HCT116 (cell line): ENCODE data around the gene THBS3. TPM values are rescaled to one million over a fixed set of nuclear protein-coding genes. Genes with fewer than 3 reads are reported as not detected.
A peak's percentile ranks its signal among the peaks of the same experiment; 100 is the strongest.

Experiments used
- ATAC-seq: fragments of 200-7000 bp; cut with Tn5 transposase; 2 replicates; pipeline ENCODE4 v1.9.1; 2020; ENCODE audit warnings: mild to moderate bottlenecking, moderate library complexity
- BruUV-seq: library from RNA; stranded (reverse); fragments of 400-500 nt; replicated peaks from 2 replicates; lab custom pipeline; 2021; lab: Mats Ljungman, UMichigan
- CTCF ChIA-PET: fragments of 300-600 bp; sonication (Branson Sonifier 250); formaldehyde crosslinking; loops from one replicate; lab custom pipeline; 2021; ENCODE audit warnings: antibody characterized with exemption; lab: Charles Lee
- POLR2A ChIA-PET: fragments of 300-600, 350-600 bp; sonication (Branson Sonifier 250); formaldehyde crosslinking; loops from one replicate; lab custom pipeline; 2021; ENCODE audit warnings: antibody characterized with exemption; lab: Charles Lee
- RAD21 ChIA-PET, 2 experiments: fragments of 300-600 bp; sonication (Branson Sonifier 250); formaldehyde crosslinking; loops; one replicate each; lab custom pipeline; 2023; ENCODE audit warnings: low total read pairs in 2 of 2; ENCODE audit not compliant: uncharacterized antibody in 2 of 2, unreplicated experiment in 2 of 2, low non-redundant PET in 1 of 2; lab: Charles Lee
- DNase-seq: peaks from one replicate; pipeline ENCODE4 v3.0.0-alpha.2; 2010; ENCODE audit warnings: low read depth, low spot score
- H2AFZ ChIP-seq: fragments of 200-600 bp; shearing (Covaris generic), sonication (generic); 2 replicates; pipeline ENCODE4 v1.6.1; 2017; ENCODE audit warnings: low read depth, mixed run types, mixed read lengths, antibody characterized with exemption, low read length; ENCODE audit not compliant: poor library complexity, severe bottlenecking
- H3K27ac ChIP-seq: 2 replicates; pipeline ENCODE4 v1.5.1; 2012; ENCODE audit warnings: low read depth, low read length
- H3K27me3 ChIP-seq: fragments of 200-600 bp; sonication (generic); 2 replicates; pipeline ENCODE4 v1.6.1; 2016; ENCODE audit warnings: mixed run types, low read length, mixed read lengths; ENCODE audit not compliant: insufficient read depth
- H3K36me3 ChIP-seq, 2 experiments: fragments of 200-500 bp in 1 of 2; fragments of 200-600 bp in 1 of 2; sonication (Bioruptor generic) in 1 of 2; sonication (generic) in 1 of 2; 2 replicates each; pipeline versions ENCODE4 v1.5.1 to v1.6.1; 2014 to 2016; ENCODE audit warnings: low read length in 2 of 2, inconsistent platforms in 1 of 2, mixed read lengths in 1 of 2, mixed run types in 1 of 2; ENCODE audit not compliant: insufficient read depth in 2 of 2, control insufficient read depth in 1 of 2
- H3K4me1 ChIP-seq, 2 experiments: fragments of 200-600 bp in 1 of 2; sonication (generic) in 1 of 2; 2 replicates each; pipeline versions ENCODE4 v1.5.1 to v1.6.1; 2012 to 2017; ENCODE audit warnings: low read length in 2 of 2, inconsistent platforms in 1 of 2, mild to moderate bottlenecking in 1 of 2, mixed read lengths in 1 of 2, mixed run types in 1 of 2, moderate library complexity in 1 of 2; ENCODE audit not compliant: insufficient read depth in 2 of 2, control insufficient read depth in 1 of 2
- H3K4me2 ChIP-seq: fragments of 200-600 bp; sonication (generic); 2 replicates; pipeline ENCODE4 v1.6.1; 2017; ENCODE audit warnings: mixed run types, low read length, mixed read lengths
- H3K4me3 ChIP-seq, 2 experiments: fragments of 200-600 bp in 1 of 2; sonication (generic) in 1 of 2; replicated peaks in 1 of 2; 2 replicates each; pipeline ENCODE4 v1.5.1; 2011 to 2016; ENCODE audit warnings: low read length in 2 of 2, control low read depth in 1 of 2, low read depth in 1 of 2, mild to moderate bottlenecking in 1 of 2, mixed read lengths in 1 of 2, mixed run types in 1 of 2
- H3K79me2 ChIP-seq: fragments of 200-600 bp; sonication (generic); 2 replicates; pipeline ENCODE4 v1.6.1; 2017; ENCODE audit warnings: mild to moderate bottlenecking, mixed run types, low read length, moderate library complexity, mixed read lengths; ENCODE audit not compliant: insufficient read depth
- H3K9ac ChIP-seq: fragments of 200-600 bp; sonication (generic); 2 replicates; pipeline ENCODE4 v1.6.1; 2016; ENCODE audit warnings: low read length, mixed read lengths
- H3K9me2 ChIP-seq: fragments of 200-600 bp; sonication (generic), shearing (Covaris generic); 2 replicates; pipeline ENCODE4 v1.6.1; 2017; ENCODE audit warnings: mixed run types, mild to moderate bottlenecking, moderate library complexity; ENCODE audit not compliant: insufficient read depth
- H3K9me3 ChIP-seq, 2 experiments: fragments of 200-500 bp in 1 of 2; fragments of 200-600 bp in 1 of 2; sonication (Bioruptor generic) in 1 of 2; sonication (generic) in 1 of 2; 2 replicates each; pipeline ENCODE4 v1.6.1; 2014 to 2017; ENCODE audit warnings: low read length in 2 of 2, mixed read lengths in 2 of 2, inconsistent platforms in 1 of 2, low read depth in 1 of 2, mild to moderate bottlenecking in 1 of 2, mixed run types in 1 of 2, moderate library complexity in 1 of 2; ENCODE audit not compliant: control insufficient read depth in 1 of 2, insufficient read depth in 1 of 2
- H4K20me1 ChIP-seq: fragments of 200-600 bp; sonication (generic), shearing (Covaris generic); 2 replicates; pipeline ENCODE4 v1.6.1; 2017; ENCODE audit warnings: mixed run types, mild to moderate bottlenecking, moderate library complexity; ENCODE audit not compliant: insufficient read depth
- ATF3 ChIP-seq: IDR thresholded peaks from 2 replicates; pipeline ENCODE4 v1.6.1; 2012
- CBX3 ChIP-seq: IDR thresholded peaks from 2 replicates; pipeline ENCODE4 v1.6.1; 2012; ENCODE audit warnings: low read depth
- CEBPB ChIP-seq: IDR thresholded peaks from 2 replicates; pipeline ENCODE4 v1.6.1; 2012; ENCODE audit warnings: low read depth
- CTCF ChIP-seq, 3 experiments: fragments of 200-600 bp in 1 of 3; sonication (generic) in 1 of 3; IDR thresholded peaks in 2 of 3; conservative IDR thresholded peaks in 1 of 3; 2 replicates each; pipeline ENCODE4 v1.5.1; 2012 to 2017; ENCODE audit warnings: low read depth in 2 of 3, low read length in 2 of 3, antibody characterized with exemption in 1 of 3, borderline replicate concordance in 1 of 3, control low read depth in 1 of 3, mild to moderate bottlenecking in 1 of 3, mixed read lengths in 1 of 3, mixed run types in 1 of 3, moderate library complexity in 1 of 3; ENCODE audit not compliant: insufficient read depth in 1 of 3
- EGR1 ChIP-seq: IDR thresholded peaks from 2 replicates; pipeline ENCODE4 v1.6.1; 2012; ENCODE audit warnings: low read depth
- ELF1 ChIP-seq: IDR thresholded peaks from 2 replicates; pipeline ENCODE4 v1.6.1; 2012; ENCODE audit warnings: low read depth, borderline replicate concordance
- EZH2 ChIP-seq: fragments of 200-600 bp; sonication (generic); IDR thresholded peaks from 2 replicates; pipeline ENCODE4 v1.6.1; 2017; ENCODE audit warnings: antibody characterized with exemption, mixed run types
- EZH2phosphoT487 ChIP-seq: fragments of 200-600 bp; IDR thresholded peaks from 2 replicates; pipeline ENCODE4 v1.6.1; 2018; ENCODE audit warnings: antibody characterized with exemption, borderline replicate concordance
- FOSL1 ChIP-seq: IDR thresholded peaks from 2 replicates; pipeline ENCODE4 v1.6.1; 2012; ENCODE audit warnings: low read depth
- JUND ChIP-seq: IDR thresholded peaks from 2 replicates; pipeline ENCODE4 v1.6.1; 2012
- MAX ChIP-seq: IDR thresholded peaks from 2 replicates; pipeline ENCODE4 v1.6.1; 2012
- POLR2A ChIP-seq: IDR thresholded peaks from 2 replicates; pipeline ENCODE4 v1.7.0; 2011; ENCODE audit warnings: borderline replicate concordance; ENCODE audit not compliant: insufficient read depth, insufficient read length; ENCODE audit errors: extremely low read depth
- POLR2AphosphoS5 ChIP-seq: IDR thresholded peaks from 2 replicates; pipeline ENCODE4 v1.6.1; 2011; ENCODE audit warnings: mild to moderate bottlenecking, low read depth, low read length, moderate library complexity
- RAD21 ChIP-seq: IDR thresholded peaks from 2 replicates; pipeline ENCODE4 v1.6.1; 2012; ENCODE audit warnings: low read depth, mild to moderate bottlenecking
- REST ChIP-seq: IDR thresholded peaks from 2 replicates; pipeline ENCODE4 v1.6.1; 2012; ENCODE audit warnings: low read depth
- SIN3A ChIP-seq: IDR thresholded peaks from 2 replicates; pipeline ENCODE4 v1.6.1; 2012; ENCODE audit warnings: low read depth
- SP1 ChIP-seq: IDR thresholded peaks from 2 replicates; pipeline ENCODE4 v1.6.1; 2012; ENCODE audit warnings: low read depth
- SRF ChIP-seq: IDR thresholded peaks from 2 replicates; pipeline ENCODE4 v1.6.1; 2012; ENCODE audit warnings: low read depth
- TCF7L2 ChIP-seq: IDR thresholded peaks from 2 replicates; pipeline ENCODE4 v1.7.0; 2011; ENCODE audit warnings: borderline replicate concordance, inconsistent platforms; ENCODE audit not compliant: insufficient read depth, insufficient read length; ENCODE audit errors: extremely low read depth
- YY1 ChIP-seq: IDR thresholded peaks from 2 replicates; pipeline ENCODE4 v1.6.1; 2011; ENCODE audit warnings: low read length, low read depth, moderate library complexity, mild to moderate bottlenecking; ENCODE audit not compliant: insufficient replicate concordance; ENCODE audit errors: extremely low read depth
- ZFX ChIP-seq: fragments of 450-650 bp; IDR thresholded peaks from 2 replicates; pipeline ENCODE4 v1.6.1; 2017
- ZNF274 ChIP-seq: fragments of 200-500 bp; sonication (Bioruptor generic); IDR thresholded peaks from 2 replicates; pipeline ENCODE4 v1.6.1; 2014; ENCODE audit warnings: mild to moderate bottlenecking, low read depth, low read length, inconsistent platforms
- intact Hi-C: fragments of 100-400 bp; cut with micrococcal nuclease; formaldehyde crosslinking; loops from 2 replicates; pipeline ENCODE4 v1.10.0; 2022
- total RNA-seq: library from RNA; stranded (reverse); gene quantifications from one replicate; pipeline ENCODE4 v1.2.1, GENCODE V29; 2021; ENCODE audit not compliant: unreplicated experiment

The THBS3 gene
- total RNA-seq, 1 experiment from 2014 or later = 15.9 TPM

- RAD21 ChIA-PET = interaction anchor here in 1 of 2 experiments (0.7 kb wide), 1 partner anchor 170 kb away, joined by 3 read pairs; no protein-coding TSS in a partner anchor
- POLR2A ChIA-PET = interaction anchor here (1.6 to 1.7 kb wide), 2 partner anchors 17 to 51 kb away, joined by 7 read pairs; no protein-coding TSS in a partner anchor
- Histone ChIP-seq H3K9ac (peak overlapping the region; percentile 80), H2AFZ (peak overlapping the region; percentile 13), H3K27me3 (no peaks in the 10 kb centered on the region), H3K36me3 (peaks cover 0 to 2% of the 10 kb centered on the region in 2 experiments; a peak in 3 of 4 replicates), H3K9me3 (no peaks in the 10 kb centered on the region), H3K9me2 (no peaks in the 10 kb centered on the region), H4K20me1 (no peaks in the 10 kb centered on the region), H3K4me1 (peaks cover 16 to 46% of the 10 kb centered on the region in 2 experiments), H3K27ac (peak overlapping the region; percentile 78), H3K4me3 (peak overlapping the region; percentile 69 to 74), H3K79me2 (no peaks in the 10 kb centered on the region), H3K4me2 (peak overlapping the region; percentile 76)
- peak; percentile 99 for DNase-seq
- BruUV-seq = no TSS peak
- ATAC-seq = peak; percentile 91
- CTCF ChIA-PET = interaction anchor here (1.4 kb wide), 1 partner anchor 72 kb away, joined by 5 read pairs; the partner anchor contains the start of gene KRTCAP2
- intact Hi-C loops = loop anchor here (1.0 to 5.0 kb wide), 2 partner anchors 17 to 37 kb away; partner anchors contain the start of genes MTX1 and THBS3
- TF ChIP-seq EGR1 (no peak), ZNF274 (no peak), JUND (no peak; the same call in 1 of the 2 replicates), YY1 (peak; percentile 78), FOSL1 (no peak; the same call in 1 of the 2 replicates), POLR2A (peak; percentile 95), RAD21 (no peak), EZH2phosphoT487 (no peak), TCF7L2 (peak; percentile 87), ATF3 (no peak), ZFX (no peak), SRF (no peak), CEBPB (no peak), CBX3 (peak; percentile 100), EZH2 (no peak), SP1 (peak; percentile 94), MAX (peak; percentile 98), SIN3A (peak; percentile 92; the same call in 1 of the 2 replicates), CTCF (IDR thresholded peaks at IDR 0.05 in 2 of 3, conservative IDR thresholded peaks at IDR 0.05 in 1 of 3; ENCODE audit: borderline replicate concordance in 1 of 3, insufficient read depth in 1 of 3, low read depth in 2 of 3, low read length in 2 of 3) (peak in 1 of 3 experiments; percentile 14; a peak in 2 of 6 replicates), POLR2AphosphoS5 (peak; percentile 96), REST (no peak), ELF1 (no peak)
These were observed 36.9 kb upstream of the THBS3 start for GRCh38 chr1:155244368-155245162.
